SW480 (cell line): ENCODE measurements around the gene TMEM121.

ENCODE experiments used
- DNase-seq: peaks from one replicate; pipeline ENCODE4 v3.0.0-alpha.2; 2016; ENCODE audit warnings: low spot score

The TMEM121 gene

DNA sequence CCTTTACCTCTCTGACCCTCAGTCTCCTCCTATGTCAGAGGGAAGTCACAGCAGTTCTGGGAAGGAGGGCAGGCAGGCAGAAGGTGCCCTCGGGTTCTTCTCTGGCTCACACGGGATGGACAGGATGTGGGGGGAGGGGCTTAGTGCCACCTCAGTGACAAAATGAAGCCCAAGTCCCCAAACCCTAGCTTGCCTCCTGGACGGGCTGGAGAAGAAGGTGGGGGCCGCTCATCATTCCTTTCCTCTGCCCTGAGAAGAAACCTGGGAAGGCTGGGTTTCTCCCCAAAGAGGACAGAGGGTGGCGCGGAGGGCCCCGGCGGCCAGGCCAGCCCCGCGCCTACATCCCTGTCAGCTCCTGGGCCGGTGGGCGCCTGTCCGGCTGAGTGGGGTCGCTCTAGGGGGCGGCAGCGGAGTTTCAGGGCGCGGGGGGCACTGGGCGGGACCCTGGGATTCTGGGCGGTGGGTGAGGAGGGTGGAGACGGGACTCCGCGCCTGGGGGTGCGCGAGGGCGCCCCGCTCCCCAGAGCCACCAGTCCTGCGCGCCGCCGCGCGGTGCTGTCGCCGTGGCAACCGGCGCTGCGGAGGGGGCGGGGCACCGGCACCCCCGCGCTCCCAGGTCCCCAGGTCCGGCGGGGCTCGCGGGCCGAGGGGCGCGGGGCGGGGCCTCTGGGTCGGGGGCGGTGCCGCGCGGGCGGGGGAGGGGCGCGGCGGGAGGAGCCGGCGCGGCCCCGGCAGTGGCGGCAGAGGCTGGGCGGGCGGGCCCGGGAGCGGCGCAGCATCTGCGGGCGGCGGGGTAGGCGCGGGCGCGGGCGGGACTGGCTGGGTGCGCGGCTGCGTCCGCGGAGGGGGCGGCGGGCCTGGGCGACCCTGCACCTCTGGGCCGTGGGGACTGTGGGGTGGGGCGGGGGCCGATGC is at the start of gene TMEM121:
TMEM121 (plus strand) TSS at position 723 of the 915 bp plus-strand sequence. CDS start 2,252 bp downstream, outside the sequence.
- DNase-seq = peak; percentile 27

GRCh38 chr14:105476831-105477659 is 49.3 kb upstream of the TMEM121 start:
- no peak for DNase-seq

- DNase-seq = no peak
These were observed 48.6 kb upstream of the TMEM121 start for GRCh38 chr14:105477660-105478397.

- no peak for DNase-seq
These were observed 47.8 kb upstream of the TMEM121 start for GRCh38 chr14:105478398-105479251.

- no peak for DNase-seq
These were observed 46.8 kb upstream of the TMEM121 start for GRCh38 chr14:105479431-105480158.

- no peak for DNase-seq
These were observed 46.1 kb upstream of the TMEM121 start for GRCh38 chr14:105480199-105480746.

GRCh38 chr14:105480807-105481801 is 45.3 kb upstream of the TMEM121 start:
- peak; percentile 90 for DNase-seq

DNA sequence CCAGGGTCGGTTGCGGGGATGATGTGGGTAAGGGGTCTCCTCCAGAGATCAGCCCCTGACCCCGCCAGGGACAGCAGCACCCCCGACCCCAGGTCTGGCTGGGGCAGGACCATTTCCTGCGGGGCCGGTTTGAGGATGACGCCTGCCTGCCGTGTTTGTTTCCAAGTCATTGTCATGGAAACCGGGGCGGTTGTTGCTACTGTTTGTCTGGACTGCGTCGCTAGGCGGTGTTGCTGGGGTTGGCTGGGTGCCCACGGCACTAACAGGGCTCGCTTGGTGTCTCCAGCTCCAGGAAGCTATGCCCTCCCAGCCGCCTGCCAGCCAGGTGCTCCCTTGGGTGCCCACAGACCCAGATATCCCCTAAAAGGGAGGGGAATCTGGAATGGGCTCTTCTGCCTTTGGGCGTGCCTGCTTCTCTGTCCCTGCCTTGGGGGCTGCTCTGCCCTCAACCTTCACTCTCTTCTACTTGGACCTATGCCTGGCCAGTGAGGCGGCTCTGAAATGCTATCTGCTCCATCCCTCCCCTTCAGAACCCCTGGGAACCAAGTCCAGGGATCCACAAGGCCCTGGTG is 44.4 kb upstream of the TMEM121 start:
- peak; percentile 96 for DNase-seq

DNA sequence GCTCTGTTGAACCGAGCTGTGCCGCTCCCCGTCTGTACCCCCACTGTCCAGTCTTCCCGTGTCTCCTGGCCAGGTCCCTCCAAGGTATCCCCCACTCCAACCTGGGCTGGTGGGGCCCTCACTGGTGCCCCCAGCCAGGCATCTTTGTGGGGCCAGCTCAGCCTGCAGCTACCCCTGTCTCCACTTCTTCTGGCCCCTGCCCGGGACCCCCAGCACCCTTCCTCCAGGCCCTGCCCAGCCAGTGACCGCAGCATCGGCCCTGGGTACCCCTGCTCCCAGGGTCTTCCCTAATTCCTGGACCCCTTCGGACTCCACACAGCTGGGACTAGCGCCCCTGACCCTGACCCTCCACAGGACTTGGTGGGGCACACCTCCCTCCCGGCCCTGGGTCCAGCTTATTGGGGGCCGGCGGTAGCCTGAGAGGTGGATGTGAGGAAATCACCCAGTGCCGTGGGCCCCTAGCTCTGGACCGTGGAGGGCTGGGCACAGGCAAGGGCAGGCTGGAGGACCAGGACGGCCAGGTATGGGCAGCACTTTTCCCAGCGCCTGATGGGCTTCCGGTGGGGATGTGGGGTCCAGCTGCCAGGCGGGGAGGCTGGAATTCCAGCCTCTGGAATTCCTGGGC is 43.8 kb upstream of the TMEM121 start:
- no peak for DNase-seq

GRCh38 chr14:105483300-105484068 is 42.9 kb upstream of the TMEM121 start:
- no peak for DNase-seq

DNA sequence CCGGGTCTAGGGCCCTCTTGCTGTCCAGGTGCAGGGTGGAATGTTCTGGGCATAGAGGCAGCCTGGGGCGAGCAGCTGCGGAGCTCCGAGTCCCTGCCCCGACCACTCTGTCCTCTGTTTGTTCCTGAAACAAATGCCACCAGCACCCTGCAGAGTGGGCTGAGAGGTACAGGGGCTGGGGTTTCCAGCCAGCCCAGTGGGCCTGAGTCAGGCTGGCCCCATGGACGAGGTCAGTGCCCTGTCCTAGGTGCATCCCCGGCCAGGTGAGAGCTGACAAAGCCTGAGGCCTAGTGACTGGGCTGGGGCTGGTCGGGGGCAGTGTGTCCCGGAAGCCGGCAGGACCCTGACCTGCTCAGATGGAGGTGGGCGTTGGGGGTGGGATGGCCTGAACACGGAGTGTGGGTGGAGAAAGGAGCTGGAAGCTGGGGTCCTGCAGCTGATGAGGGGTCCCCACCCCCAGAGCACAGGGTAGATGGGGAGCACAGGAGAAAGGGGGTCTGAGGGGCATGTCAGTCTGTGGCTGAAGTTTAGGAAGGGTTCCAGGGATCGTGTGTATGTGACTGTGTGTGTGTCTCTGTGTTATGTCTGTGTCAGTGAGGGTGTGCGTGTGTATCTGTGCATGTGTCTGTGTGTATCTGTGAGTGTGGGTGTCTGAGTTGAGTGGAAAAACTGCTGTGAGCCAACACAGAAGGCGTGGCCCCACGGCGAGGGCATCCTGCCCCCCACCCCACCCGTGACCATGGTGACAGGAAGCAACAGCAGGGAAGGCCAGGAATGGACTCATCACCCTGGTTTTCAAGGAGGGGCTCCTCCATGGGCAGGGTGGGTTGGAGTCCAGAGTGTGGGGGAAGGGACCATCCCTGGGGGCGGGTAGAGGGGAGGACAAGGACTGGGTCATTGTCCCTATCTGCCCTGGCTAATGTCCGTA is 42.0 kb upstream of the TMEM121 start:
- no peak for DNase-seq

- no peak for DNase-seq
These were observed 41.4 kb upstream of the TMEM121 start for GRCh38 chr14:105484997-105485393.

DNA sequence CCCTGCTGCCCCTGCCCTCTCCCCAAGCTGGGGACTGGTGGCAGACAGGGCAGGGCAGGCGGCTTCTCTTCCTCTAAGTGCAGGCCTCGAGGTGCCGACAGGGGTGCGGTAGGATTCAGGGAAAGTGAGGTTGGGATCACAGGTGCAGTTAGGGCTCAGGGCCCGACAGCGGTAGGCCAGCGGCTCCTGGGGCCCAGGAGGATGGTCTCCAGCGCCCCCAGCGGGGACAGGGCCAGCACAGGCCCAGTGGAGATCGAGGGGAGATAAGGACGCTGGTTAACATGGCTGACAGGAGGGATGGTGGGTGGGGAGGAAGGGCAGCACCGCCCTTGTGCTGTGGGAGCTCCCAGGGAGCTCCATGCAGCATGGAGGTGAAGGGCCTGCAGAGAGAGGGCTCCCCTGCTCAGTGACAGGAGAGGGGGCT is 40.6 kb upstream of the TMEM121 start:
- peak; percentile 74 for DNase-seq

GRCh38 chr14:105486163-105486973 is 40.0 kb upstream of the TMEM121 start, which contains the start of gene CRIP1:
Gene CRIP1, plus strand, starts transcription at chr14:105486886. Its CDS starts 374 bp downstream, at chr14:105487260.
- DNase-seq = no peak

GRCh38 chr14:105486974-105487448 is 39.4 kb upstream of the TMEM121 start:
- no peak for DNase-seq
